Effector memory CD4-positive, alpha-beta T cell (primary cell): ENCODE results near the gene POLE3.
"Not testable (repeated sequence)": the region's sequence is repeated elsewhere in the genome, so short reads cannot be mapped to it uniquely, and the experiment has no call there.

ENCODE experiments used
- DNase-seq, 3 donors: peaks; one replicate each; pipeline ENCODE4 v3.0.0-alpha.2; 2020
- H3K27ac ChIP-seq: 2 replicates; pipeline ENCODE4 v1.7.0; 2013; ENCODE audit warnings: mild to moderate bottlenecking, low read length, moderate library complexity; ENCODE audit not compliant: insufficient read depth, poor library complexity, severe bottlenecking
- H3K27me3 ChIP-seq: replicated peaks from 2 replicates; pipeline ENCODE4 v1.7.0; 2013; ENCODE audit warnings: mild to moderate bottlenecking, low read length; ENCODE audit not compliant: insufficient read depth, control insufficient read depth, poor library complexity, severe bottlenecking
- H3K36me3 ChIP-seq: 2 replicates; pipeline ENCODE4 v1.7.0; 2013; ENCODE audit warnings: mild to moderate bottlenecking, low read length, moderate library complexity; ENCODE audit not compliant: control insufficient read depth, insufficient read depth
- H3K4me1 ChIP-seq: 2 replicates; pipeline ENCODE4 v1.7.0; 2013; ENCODE audit warnings: low read length, mild to moderate bottlenecking; ENCODE audit not compliant: control insufficient read depth, insufficient read depth, poor library complexity, severe bottlenecking
- H3K4me3 ChIP-seq: 2 replicates; pipeline ENCODE4 v1.7.0; 2013; ENCODE audit warnings: low read length, low read depth, mild to moderate bottlenecking; ENCODE audit not compliant: insufficient read depth, poor library complexity, severe bottlenecking
- H3K9me3 ChIP-seq: 2 replicates; pipeline ENCODE4 v1.7.0; 2013; ENCODE audit warnings: mild to moderate bottlenecking, low read length, moderate library complexity; ENCODE audit not compliant: control insufficient read depth

Gene POLE3

GRCh38 chr9:113406873-113407511 lies 3.5 kb downstream of the POLE3 start:
- H3K4me3 ChIP-seq, H3K36me3 ChIP-seq, H3K9me3 ChIP-seq, H3K27ac ChIP-seq, H3K27me3 ChIP-seq, H3K4me1 ChIP-seq: not testable (repeated sequence)
- DNase-seq, result peak; percentile 19 to 41 (median 32)

GRCh38 chr9:113406353-113406752 lies 4.1 kb downstream of the POLE3 start:
- not testable (repeated sequence) for H3K4me3 ChIP-seq, DNase-seq, H3K27ac ChIP-seq, H3K4me1 ChIP-seq, H3K36me3 ChIP-seq, H3K27me3 ChIP-seq, H3K9me3 ChIP-seq

GRCh38 chr9:113403646-113404045 lies 6.8 kb downstream of the POLE3 start:
- Histone ChIP-seq H3K9me3 (no peaks in the 10 kb centered on the region), H3K4me1 (peaks cover 8% of the 10 kb centered on the region), H3K4me3 (no peak overlapping the region), H3K36me3 (peaks cover 9% of the 10 kb centered on the region), H3K27ac (no peak overlapping the region), H3K27me3 (no peaks in the 10 kb centered on the region)
- DNase-seq, result no peak

- DNase-seq, result peak; percentile 97 to 99 (median 98)
- Histone ChIP-seq H3K27me3 (no peaks in the 10 kb centered on the region), H3K4me3 (peak within 1 kb of the TSS; percentile 99), H3K27ac (peak within 1 kb of the TSS; percentile 64), H3K9me3 (no peaks in the 10 kb centered on the region), H3K36me3 (no peaks in the 10 kb centered on the region), H3K4me1 (peaks cover 8% of the 10 kb centered on the region)
Observed at GRCh38 chr9:113401027-113401792, 9.3 kb downstream of the POLE3 start, which contains the start of gene ALAD. ALAD (minus strand) TSS chr9:113401284; CDS start chr9:113393559, 7,725 bp downstream.

GRCh38 chr9:113399646-113400200 lies 10.8 kb downstream of the POLE3 start:
- Histone ChIP-seq H3K9me3 (no peaks in the 10 kb centered on the region), H3K4me3 (no peak overlapping the region), H3K27me3 (no peaks in the 10 kb centered on the region), H3K4me1 (peaks cover 8% of the 10 kb centered on the region), H3K27ac (no peak overlapping the region), H3K36me3 (no peaks in the 10 kb centered on the region)
- DNase-seq, result no peak

GRCh38 chr9:113398796-113399195 lies 11.7 kb downstream of the POLE3 start:
- no peaks in the 10 kb centered on the region for H3K9me3 ChIP-seq
- no peak for DNase-seq
- H3K27me3 ChIP-seq, result no peaks in the 10 kb centered on the region
- no peak overlapping the region for H3K4me3 ChIP-seq
- H3K36me3 ChIP-seq, result no peaks in the 10 kb centered on the region
- H3K27ac ChIP-seq, result no peak overlapping the region
- peaks cover 8% of the 10 kb centered on the region for H3K4me1 ChIP-seq

- no peak overlapping the region for H3K4me3 ChIP-seq
- peaks cover 8% of the 10 kb centered on the region for H3K4me1 ChIP-seq
- DNase-seq, result no peak
- H3K9me3 ChIP-seq, result no peaks in the 10 kb centered on the region
- H3K36me3 ChIP-seq, result peaks cover 8% of the 10 kb centered on the region
- H3K27me3 ChIP-seq, result no peaks in the 10 kb centered on the region
- H3K27ac ChIP-seq, result no peak overlapping the region
Observed at GRCh38 chr9:113397203-113397631, 13.3 kb downstream of the POLE3 start.

GRCh38 chr9:113395000-113395861 lies 15.2 kb downstream of the POLE3 start:
- H3K9me3 ChIP-seq, result no peaks in the 10 kb centered on the region
- peaks cover 2% of the 10 kb centered on the region for H3K4me1 ChIP-seq
- H3K4me3 ChIP-seq, result no peak overlapping the region
- H3K27ac ChIP-seq, result no peak overlapping the region
- peaks cover 26% of the 10 kb centered on the region for H3K36me3 ChIP-seq
- DNase-seq, result no peak
- no peaks in the 10 kb centered on the region for H3K27me3 ChIP-seq

GRCh38 chr9:113393281-113393680 lies 17.2 kb downstream of the POLE3 start:
- Histone ChIP-seq H3K9me3 (no peaks in the 10 kb centered on the region), H3K4me3 (no peak overlapping the region), H3K4me1 (no peaks in the 10 kb centered on the region), H3K27me3 (no peaks in the 10 kb centered on the region), H3K27ac (no peak overlapping the region), H3K36me3 (peaks cover 46% of the 10 kb centered on the region)
- DNase-seq, result no peak
